ENCODE data around the gene CASP3. TPM values are rescaled to one million over a fixed set of nuclear protein-coding genes. Genes with fewer than 3 reads are reported as not detected.

CASP3 gene
- 10 to 100 TPM; 37.2 to 66.6 (median 57.8) TPM for polyA plus RNA-seq
- long read RNA-seq, donor 1, transcript CASP3-206 (7 exons, 2,540 nt) = major isoform, 30 of 48 reads
- long read RNA-seq, donor 1, transcript CASP3-201 (8 exons, 2,673 nt) = minor isoform, 11 of 48 reads
- long read RNA-seq, donor 1, partial matches to known transcripts = 6 of 48 reads
- long read RNA-seq, donor 1, other reads (novel, unspliced or antisense) = 0 of 48 reads
- long read RNA-seq, donor 2, transcript CASP3-206 (7 exons, 2,540 nt) = major isoform, 9 of 9 reads
- long read RNA-seq, donor 2, partial matches to known transcripts = 0 of 9 reads
- long read RNA-seq, donor 2, other reads (novel, unspliced or antisense) = 0 of 9 reads
- long read RNA-seq, donor 3, transcript CASP3-201 (8 exons, 2,673 nt) = minor isoform, 6 of 15 reads
- long read RNA-seq, donor 3, transcript CASP3-206 (7 exons, 2,540 nt) = major isoform, 9 of 15 reads
- long read RNA-seq, donor 3, partial matches to known transcripts = 0 of 15 reads
- long read RNA-seq, donor 3, other reads (novel, unspliced or antisense) = 0 of 15 reads
- long read RNA-seq, donor 4, partial matches to known transcripts = 0 of 1 reads
- long read RNA-seq, donor 4, other reads (novel, unspliced or antisense) = 0 of 1 reads
- long read RNA-seq, donor 5, partial matches to known transcripts = 0 of 1 reads
- long read RNA-seq, donor 5, other reads (novel, unspliced or antisense) = 0 of 1 reads
- long read RNA-seq, donor 6, transcript CASP3-201 (8 exons, 2,673 nt) = minor isoform, 7 of 19 reads
- long read RNA-seq, donor 6, transcript CASP3-206 (7 exons, 2,540 nt) = major isoform, 11 of 19 reads
- long read RNA-seq, donor 6, partial matches to known transcripts = 0 of 19 reads
- long read RNA-seq, donor 6, other reads (novel, unspliced or antisense) = 0 of 19 reads
- long read RNA-seq, donor 7, transcript CASP3-206 (7 exons, 2,540 nt) = major isoform, 13 of 14 reads
- long read RNA-seq, donor 7, partial matches to known transcripts = 0 of 14 reads
- long read RNA-seq, donor 7, other reads (novel, unspliced or antisense) = 0 of 14 reads
- long read RNA-seq, donor 8, partial matches to known transcripts = 0 of 2 reads
- long read RNA-seq, donor 8, other reads (novel, unspliced or antisense) = 0 of 2 reads
- long read RNA-seq, donor 9, transcript CASP3-206 (7 exons, 2,540 nt) = major isoform, 5 of 11 reads
- long read RNA-seq, donor 9, partial matches to known transcripts = 6 of 11 reads
- long read RNA-seq, donor 9, other reads (novel, unspliced or antisense) = 0 of 11 reads
- long read RNA-seq, donor 10, transcript CASP3-206 (7 exons, 2,540 nt) = major isoform, 13 of 20 reads
- long read RNA-seq, donor 10, transcript CASP3-201 (8 exons, 2,673 nt) = minor isoform, 7 of 20 reads
- long read RNA-seq, donor 10, partial matches to known transcripts = 0 of 20 reads
- long read RNA-seq, donor 10, other reads (novel, unspliced or antisense) = 0 of 20 reads

GRCh38 chr4:184649026-184649970 lies at the start of gene CASP3, which contains the start of gene PRIMPOL:
CASP3 (minus strand) TSS chr4:184649447; CDS start chr4:184638453, 10,994 bp downstream.
PRIMPOL (plus strand) TSS chr4:184649738; CDS start chr4:184657141, 7,403 bp downstream.
- no peaks in the 10 kb centered on the region for H3K27me3 ChIP-seq (ENCODE audit: control insufficient read depth in 3 of 3, insufficient read depth in 3 of 3, low read length in 3 of 3)
- H3K4me3 ChIP-seq (ENCODE audit: low read depth in 1 of 3, low read length in 3 of 3) = peak within 1 kb of the TSS; percentile 93 to 99 (median 99)
- H3K36me3 ChIP-seq (ENCODE audit: control insufficient read depth in 3 of 3, insufficient read depth in 2 of 3, low read depth in 1 of 3, low read length in 3 of 3) = peaks cover 0 to 7% (median 0%) of the 10 kb centered on the region in 3 donors
- H3K9me3 ChIP-seq (ENCODE audit: control insufficient read depth in 2 of 2, insufficient read depth in 1 of 2, low read depth in 1 of 2, low read length in 1 of 2) = no peaks in the 10 kb centered on the region
- peaks cover 4 to 21% (median 17%) of the 10 kb centered on the region in 3 donors for H3K4me1 ChIP-seq (ENCODE audit: control insufficient read depth in 3 of 3, insufficient read depth in 2 of 3, low read depth in 1 of 3, low read length in 2 of 3)
- 0 to 1% (median 1%) methylated on average over 60 to 90 of the region's 90 CpGs for WGBS, 3 donors
- H3K27ac ChIP-seq (ENCODE audit: low read depth in 1 of 3, low read length in 2 of 3) = peak within 1 kb of the TSS; percentile 97 to 98 (median 98)
- DNase-seq = peak; percentile 97 to 99
- no peak for FAIRE-seq

DNA sequence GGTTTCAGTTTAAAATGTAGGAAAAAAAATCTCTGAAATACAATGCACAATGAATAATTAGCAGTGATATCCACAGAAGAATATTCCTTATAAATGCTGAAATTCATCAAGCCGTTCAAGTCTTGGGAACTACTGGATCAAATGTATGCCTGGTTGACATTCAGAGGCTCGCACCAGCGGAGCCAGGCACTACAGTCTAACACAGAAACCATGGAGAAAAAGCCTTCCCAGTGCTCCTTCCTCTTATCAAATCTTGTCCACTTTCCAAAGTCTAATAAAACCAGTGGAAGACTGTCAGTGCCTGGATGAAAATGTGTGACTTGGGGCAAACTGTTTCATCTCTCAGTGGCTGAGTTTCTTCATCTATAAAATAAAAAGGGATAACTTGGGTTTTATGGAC lies 48.7 kb upstream of the CASP3 start:
- Histone ChIP-seq H3K27me3 (ENCODE audit: control insufficient read depth in 3 of 3, insufficient read depth in 3 of 3, low read length in 3 of 3) (no peaks in the 10 kb centered on the region), H3K27ac (ENCODE audit: low read depth in 1 of 3, low read length in 2 of 3) (no peak overlapping the region), H3K4me1 (ENCODE audit: control insufficient read depth in 3 of 3, insufficient read depth in 2 of 3, low read depth in 1 of 3, low read length in 2 of 3) (no peaks in the 10 kb centered on the region), H3K36me3 (ENCODE audit: control insufficient read depth in 3 of 3, insufficient read depth in 2 of 3, low read depth in 1 of 3, low read length in 3 of 3) (peaks cover 0 to 7% (median 3%) of the 10 kb centered on the region in 3 donors), H3K4me3 (ENCODE audit: low read depth in 1 of 3, low read length in 3 of 3) (no peak overlapping the region), H3K9me3 (ENCODE audit: control insufficient read depth in 2 of 2, insufficient read depth in 1 of 2, low read depth in 1 of 2, low read length in 1 of 2) (no peaks in the 10 kb centered on the region)
- DNase-seq (no peak), FAIRE-seq (no peak)
- WGBS, 3 donors = 93 to 99% (median 96%) methylated on average over 3 of the region's 3 CpGs

DNA sequence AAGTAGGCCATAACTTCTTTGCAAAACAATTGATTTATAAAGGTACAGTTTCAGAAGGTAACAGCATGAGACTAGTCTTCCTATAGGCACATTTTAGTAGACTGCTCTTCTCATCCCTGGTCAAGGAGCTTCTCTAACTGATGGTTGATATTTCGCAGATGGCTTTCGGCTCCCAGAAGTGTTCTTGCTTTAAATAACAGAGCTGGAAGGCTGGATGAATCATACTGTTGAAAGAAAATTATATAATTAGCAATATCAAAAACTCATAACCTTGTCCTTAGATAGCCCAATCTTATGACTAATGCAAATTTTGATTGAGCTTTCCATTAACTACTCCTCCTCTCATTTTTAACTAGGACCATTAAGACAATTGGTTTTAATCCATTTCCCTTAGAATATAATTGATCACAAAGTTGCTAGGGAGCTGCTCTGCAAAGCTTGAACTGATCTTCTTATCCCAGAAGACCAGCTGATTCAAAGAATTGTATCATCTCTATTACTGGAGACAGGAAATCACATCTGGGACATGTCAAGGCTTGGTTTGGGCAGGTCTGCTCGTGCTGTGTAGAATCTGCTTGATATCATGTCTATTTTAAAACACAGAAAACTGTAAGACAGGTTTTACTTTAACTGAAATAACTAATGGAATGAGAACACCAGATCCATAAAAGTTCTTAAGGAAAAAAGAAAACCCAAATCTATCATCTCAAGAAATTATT lies 46.1 kb upstream of the CASP3 start:
- FAIRE-seq (no peak), DNase-seq (no peak)
- no peak overlapping the region for H3K27ac ChIP-seq (ENCODE audit: low read depth in 1 of 3, low read length in 2 of 3)
- H3K36me3 ChIP-seq (ENCODE audit: control insufficient read depth in 3 of 3, insufficient read depth in 2 of 3, low read depth in 1 of 3, low read length in 3 of 3) = peaks cover 0 to 7% (median 3%) of the 10 kb centered on the region in 3 donors
- no peaks in the 10 kb centered on the region for H3K4me1 ChIP-seq (ENCODE audit: control insufficient read depth in 3 of 3, insufficient read depth in 2 of 3, low read depth in 1 of 3, low read length in 2 of 3)
- no peak overlapping the region for H3K4me3 ChIP-seq (ENCODE audit: low read depth in 1 of 3, low read length in 3 of 3)
- H3K27me3 ChIP-seq (ENCODE audit: control insufficient read depth in 3 of 3, insufficient read depth in 3 of 3, low read length in 3 of 3) = no peaks in the 10 kb centered on the region
- no peaks in the 10 kb centered on the region for H3K9me3 ChIP-seq (ENCODE audit: control insufficient read depth in 2 of 2, insufficient read depth in 1 of 2, low read depth in 1 of 2, low read length in 1 of 2)
- 84 to 96% (median 93%) methylated on average over 3 of the region's 3 CpGs for WGBS, 3 donors

GRCh38 chr4:184694412-184694956 lies 45.2 kb upstream of the CASP3 start:
- Histone ChIP-seq H3K27ac (ENCODE audit: low read depth in 1 of 3, low read length in 2 of 3) (no peak overlapping the region), H3K9me3 (ENCODE audit: control insufficient read depth in 2 of 2, insufficient read depth in 1 of 2, low read depth in 1 of 2, low read length in 1 of 2) (no peaks in the 10 kb centered on the region), H3K36me3 (ENCODE audit: control insufficient read depth in 3 of 3, insufficient read depth in 2 of 3, low read depth in 1 of 3, low read length in 3 of 3) (peaks cover 0 to 7% (median 3%) of the 10 kb centered on the region in 3 donors), H3K4me1 (ENCODE audit: control insufficient read depth in 3 of 3, insufficient read depth in 2 of 3, low read depth in 1 of 3, low read length in 2 of 3) (no peaks in the 10 kb centered on the region), H3K4me3 (ENCODE audit: low read depth in 1 of 3, low read length in 3 of 3) (no peak overlapping the region), H3K27me3 (ENCODE audit: control insufficient read depth in 3 of 3, insufficient read depth in 3 of 3, low read length in 3 of 3) (no peaks in the 10 kb centered on the region)
- DNase-seq = no peak
- no peak for FAIRE-seq

- Histone ChIP-seq H3K36me3 (ENCODE audit: control insufficient read depth in 3 of 3, insufficient read depth in 2 of 3, low read depth in 1 of 3, low read length in 3 of 3) (peaks cover 0 to 6% (median 3%) of the 10 kb centered on the region in 3 donors), H3K27me3 (ENCODE audit: control insufficient read depth in 3 of 3, insufficient read depth in 3 of 3, low read length in 3 of 3) (no peaks in the 10 kb centered on the region), H3K9me3 (ENCODE audit: control insufficient read depth in 2 of 2, insufficient read depth in 1 of 2, low read depth in 1 of 2, low read length in 1 of 2) (no peaks in the 10 kb centered on the region), H3K27ac (ENCODE audit: low read depth in 1 of 3, low read length in 2 of 3) (no peak overlapping the region), H3K4me3 (ENCODE audit: low read depth in 1 of 3, low read length in 3 of 3) (no peak overlapping the region), H3K4me1 (ENCODE audit: control insufficient read depth in 3 of 3, insufficient read depth in 2 of 3, low read depth in 1 of 3, low read length in 2 of 3) (no peaks in the 10 kb centered on the region)
- DNase-seq = no peak
- WGBS, 3 donors = 89 to 95% (median 94%) methylated on average over 5 of the region's 5 CpGs
- FAIRE-seq = no peak
Measured at GRCh38 chr4:184693056-184693455, 43.8 kb upstream of the CASP3 start.

- Histone ChIP-seq H3K4me1 (ENCODE audit: control insufficient read depth in 3 of 3, insufficient read depth in 2 of 3, low read depth in 1 of 3, low read length in 2 of 3) (no peaks in the 10 kb centered on the region), H3K4me3 (ENCODE audit: low read depth in 1 of 3, low read length in 3 of 3) (no peak overlapping the region), H3K9me3 (ENCODE audit: control insufficient read depth in 2 of 2, insufficient read depth in 1 of 2, low read depth in 1 of 2, low read length in 1 of 2) (no peaks in the 10 kb centered on the region), H3K27ac (ENCODE audit: low read depth in 1 of 3, low read length in 2 of 3) (no peak overlapping the region), H3K27me3 (ENCODE audit: control insufficient read depth in 3 of 3, insufficient read depth in 3 of 3, low read length in 3 of 3) (no peaks in the 10 kb centered on the region), H3K36me3 (ENCODE audit: control insufficient read depth in 3 of 3, insufficient read depth in 2 of 3, low read depth in 1 of 3, low read length in 3 of 3) (peaks cover 0 to 11% (median 2%) of the 10 kb centered on the region in 3 donors)
- DNase-seq (no peak), FAIRE-seq (no peak)
- WGBS, 3 donors = 59 to 74% (median 59%) methylated on average over 5 of the region's 5 CpGs
Measured at GRCh38 chr4:184689681-184690080, 40.4 kb upstream of the CASP3 start.
